Cerebellar cortex (tissue), 1 donor: ENCODE data around the gene COL12A1.
A peak's percentile ranks its signal among the peaks of the same experiment; 100 is the strongest.

ENCODE experiments used
- DNase-seq: peaks from one replicate; pipeline ENCODE4 v3.0.0-alpha.2; 2015; ENCODE audit warnings: low spot score

Gene COL12A1

GRCh38 chr6:75205776-75206575, at the start of gene COL12A1:
TSS of gene COL12A1 (minus strand) at chr6:75206053. CDS start at chr6:75202792, 3,261 bp downstream.
- DNase-seq, result no peak

- DNase-seq, result no peak
Observed at GRCh38 chr6:75250552-75250951, 44.7 kb upstream of the COL12A1 start.

- no peak for DNase-seq
Observed at GRCh38 chr6:75249837-75250236, 44.0 kb upstream of the COL12A1 start.

DNA sequence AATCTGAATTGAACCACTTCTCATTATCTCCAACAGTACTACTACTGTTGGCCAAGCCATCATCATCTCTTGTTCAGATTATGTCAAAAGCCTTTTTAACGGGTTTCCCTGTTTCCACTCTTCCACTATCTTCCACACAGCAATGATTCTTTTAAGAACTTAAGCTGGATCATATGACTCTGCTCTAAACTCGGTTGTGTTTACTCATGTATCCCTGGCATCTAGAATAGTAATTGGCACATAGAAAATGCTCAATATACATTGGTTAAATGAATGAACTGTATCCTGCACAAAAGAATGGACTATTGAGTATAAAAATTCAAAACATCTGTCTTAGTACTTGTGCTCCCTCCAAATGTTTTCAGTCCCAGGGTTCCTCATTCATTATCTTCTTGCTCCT, 40.5 kb upstream of the COL12A1 start:
- no peak for DNase-seq

- DNase-seq, result no peak
Observed at GRCh38 chr6:75244063-75244584, 38.3 kb upstream of the COL12A1 start.

DNA sequence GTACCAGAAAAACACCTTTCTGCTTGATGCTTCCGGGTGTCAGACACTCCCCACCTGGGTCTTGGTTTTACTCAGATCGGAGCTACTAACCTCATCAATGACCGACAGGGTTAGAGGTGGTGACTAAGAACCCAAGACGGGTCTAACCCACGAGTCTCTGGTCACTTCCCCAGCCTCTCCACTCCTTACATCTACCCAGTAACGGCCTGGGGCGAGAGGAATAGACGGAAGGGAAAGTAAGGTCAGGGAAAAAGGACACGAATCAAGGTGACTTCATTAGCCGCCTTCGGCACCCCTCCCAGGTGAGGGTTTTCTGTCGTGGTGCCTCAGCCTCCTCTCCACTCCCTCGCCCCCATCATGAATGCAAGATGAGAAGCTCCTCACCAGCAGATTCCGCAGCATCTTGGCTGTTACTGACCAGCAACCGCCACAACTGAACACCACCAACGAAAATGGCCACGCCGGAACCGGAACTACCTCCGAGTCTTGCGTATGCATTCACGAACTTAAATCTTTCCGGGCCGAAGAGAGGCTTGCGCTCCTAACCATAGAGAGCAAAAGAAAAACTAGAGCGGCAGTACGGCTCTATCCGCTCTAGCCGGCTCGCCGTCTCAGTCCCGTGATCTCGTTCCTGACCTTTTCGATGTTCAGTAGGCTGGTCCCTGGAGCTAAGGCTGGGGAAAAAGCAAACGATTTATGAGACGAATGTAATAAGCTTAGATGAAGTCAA, 37.6 kb upstream of the COL12A1 start, which contains the start of gene COX7A2:
Gene COX7A2 (minus strand): TSS at position 469 of the 730 bp plus-strand sequence. CDS start 67 bp downstream, at position 402.
- peak; percentile 99 for DNase-seq

GRCh38 chr6:75236630-75237029, 30.8 kb upstream of the COL12A1 start:
- no peak for DNase-seq

GRCh38 chr6:75235271-75235670, 29.4 kb upstream of the COL12A1 start:
- no peak for DNase-seq

- peak; percentile 62 for DNase-seq
Observed at GRCh38 chr6:75234126-75234865, 28.4 kb upstream of the COL12A1 start.

DNA sequence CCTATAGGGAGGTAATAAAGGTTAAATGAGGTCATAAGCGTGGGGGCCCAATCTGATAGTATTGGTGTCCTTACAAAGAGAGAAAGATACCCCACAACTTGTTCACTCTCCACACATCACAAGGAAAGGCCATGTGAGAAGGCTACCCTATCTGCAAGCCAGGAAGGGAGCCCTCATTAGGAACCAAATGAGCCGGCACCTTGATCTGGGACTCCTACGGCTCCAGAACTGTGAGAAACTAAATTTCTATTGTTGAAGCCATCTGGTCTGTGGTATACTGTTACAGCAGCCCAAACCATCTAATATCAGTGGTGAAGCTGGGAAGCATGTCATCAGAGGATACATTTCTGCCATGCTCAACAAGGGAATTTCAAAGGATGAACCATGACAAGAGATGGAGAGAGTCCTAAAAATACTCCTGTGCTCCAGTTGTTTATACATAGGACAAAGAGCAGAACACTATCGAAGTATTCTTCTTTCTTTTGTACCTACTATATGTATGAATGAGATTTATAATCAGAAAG, 27.3 kb upstream of the COL12A1 start:
- no peak for DNase-seq

- peak; percentile 50 for DNase-seq
Observed at GRCh38 chr6:75230484-75231325, 24.9 kb upstream of the COL12A1 start.

GRCh38 chr6:75224303-75224926, 18.6 kb upstream of the COL12A1 start:
- DNase-seq, result no peak

GRCh38 chr6:75223428-75223827, 17.6 kb upstream of the COL12A1 start:
- DNase-seq, result no peak

- DNase-seq, result no peak
Observed at GRCh38 chr6:75222261-75222660, 16.4 kb upstream of the COL12A1 start.

DNA sequence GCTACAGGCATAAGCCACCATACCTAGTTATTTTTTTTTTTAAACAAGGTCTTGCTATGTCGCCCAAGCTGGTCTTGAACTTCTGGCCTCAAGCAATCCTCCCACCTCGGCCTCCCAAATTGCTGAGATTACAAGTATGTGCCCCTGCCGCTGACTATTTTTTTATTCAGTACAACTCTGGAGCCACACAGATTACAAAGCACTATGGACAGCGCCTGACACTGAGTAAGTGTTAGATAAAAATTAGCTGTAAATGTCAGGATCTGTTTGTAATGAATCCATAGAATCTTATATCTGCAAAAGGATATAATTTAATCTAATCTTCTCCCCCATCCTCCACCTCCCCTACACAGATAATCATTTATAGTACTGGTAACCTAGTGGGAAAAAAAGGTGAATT, 15.3 kb upstream of the COL12A1 start:
- DNase-seq, result no peak

DNA sequence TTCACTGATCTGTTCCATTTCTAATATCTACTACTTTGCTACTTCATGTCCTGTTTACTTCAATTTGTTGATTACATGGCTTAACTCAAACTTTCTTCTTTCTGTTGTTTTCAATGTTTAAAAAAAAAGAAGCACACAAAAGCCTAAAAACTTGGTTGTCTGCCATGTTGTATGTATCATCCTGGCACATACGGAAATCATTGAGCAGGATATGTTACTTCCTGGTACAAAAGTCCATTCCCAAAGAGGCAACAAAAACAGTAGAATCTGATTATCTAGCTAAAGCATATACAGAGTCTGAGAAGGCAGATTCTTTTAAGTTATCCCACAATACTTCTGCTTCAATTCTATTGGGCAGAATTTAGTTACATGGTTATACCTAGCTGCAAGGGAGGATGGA, 14.5 kb upstream of the COL12A1 start:
- no peak for DNase-seq

- DNase-seq, result no peak
Observed at GRCh38 chr6:75219263-75219662, 13.4 kb upstream of the COL12A1 start.

DNA sequence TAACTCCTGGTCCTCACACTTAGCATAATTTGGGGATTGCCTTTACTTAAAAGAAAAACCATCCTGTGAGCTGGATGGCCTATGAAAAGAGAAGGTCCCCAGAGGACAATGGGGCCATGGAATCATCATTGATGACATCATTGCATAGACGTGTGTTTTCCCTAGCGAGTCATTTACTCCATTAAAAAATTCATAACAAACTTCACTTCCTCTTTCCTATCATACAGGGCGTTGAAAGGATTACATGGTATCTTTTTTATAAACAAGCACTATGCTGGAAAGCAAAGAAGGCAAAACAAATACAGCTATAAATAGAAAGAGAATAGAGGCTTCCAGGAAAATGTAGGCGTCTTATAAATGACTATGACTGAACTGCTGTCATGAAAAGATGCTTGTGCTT, 11.3 kb upstream of the COL12A1 start:
- DNase-seq, result no peak

DNA sequence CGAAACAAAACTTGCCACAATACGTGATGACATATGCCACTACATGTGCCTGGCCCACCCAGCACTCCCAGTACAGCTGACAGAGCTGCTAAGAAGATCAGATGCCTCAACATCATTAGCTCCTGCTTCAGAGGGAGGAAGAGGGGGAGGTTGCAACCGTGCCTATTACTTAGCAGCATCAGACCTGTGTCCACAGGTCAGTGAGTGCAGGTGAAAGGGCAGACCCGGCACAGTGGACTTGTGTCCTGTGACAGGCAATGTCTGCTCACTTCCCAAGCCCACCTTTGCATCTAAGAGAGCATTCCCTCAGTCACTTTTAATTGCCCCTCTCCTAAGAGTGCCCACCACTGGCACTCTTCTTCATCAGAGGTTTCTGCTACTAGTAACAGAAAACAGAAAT, 9.4 kb upstream of the COL12A1 start:
- DNase-seq, result no peak

DNA sequence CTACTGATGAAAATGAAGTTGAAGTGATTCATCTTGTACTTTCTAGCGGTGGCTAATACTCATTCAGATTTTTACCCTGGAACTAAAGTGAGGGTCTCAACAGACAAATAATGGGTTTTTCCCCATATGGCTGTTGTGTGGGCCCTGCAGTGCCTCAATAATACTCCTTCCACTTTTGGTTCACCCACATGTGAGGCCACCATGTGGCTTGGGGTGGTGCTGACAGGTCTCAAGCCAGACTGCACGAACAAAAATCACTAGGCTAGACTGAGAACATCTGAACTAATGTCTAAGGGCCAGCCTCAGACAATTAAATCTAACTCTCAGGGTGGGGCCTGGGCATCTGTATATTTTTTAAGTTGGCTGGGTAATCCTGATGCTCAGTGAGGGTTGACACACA, 7.9 kb upstream of the COL12A1 start:
- no peak for DNase-seq

DNA sequence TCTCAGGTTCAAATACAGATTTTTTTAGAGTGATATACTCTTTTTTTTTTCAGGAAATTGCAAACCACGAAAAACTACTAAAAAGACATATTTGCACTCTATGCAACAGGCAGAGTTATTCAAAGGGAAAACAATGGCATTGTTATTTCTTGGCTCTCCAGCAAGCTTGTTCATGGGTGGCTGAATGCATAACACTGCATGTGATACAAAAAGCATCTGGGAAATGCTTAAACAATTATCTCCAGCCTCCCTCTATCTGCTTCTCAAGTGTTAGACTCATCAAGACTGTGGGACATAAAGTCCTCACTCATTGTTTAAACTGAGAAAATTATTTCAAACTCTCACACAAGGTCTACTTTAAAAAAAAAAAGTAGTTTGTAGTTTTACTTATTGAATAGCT, 7.3 kb upstream of the COL12A1 start:
- no peak for DNase-seq
